IPS-11a (cell line): ENCODE results near the gene FKBP8.

Source experiments
- H3K4me3 ChIP-seq: one replicate; pipeline ENCODE4 v1.5.1; 2013; ENCODE audit warnings: low read depth, low read length, control low read depth

FKBP8 gene

DNA sequence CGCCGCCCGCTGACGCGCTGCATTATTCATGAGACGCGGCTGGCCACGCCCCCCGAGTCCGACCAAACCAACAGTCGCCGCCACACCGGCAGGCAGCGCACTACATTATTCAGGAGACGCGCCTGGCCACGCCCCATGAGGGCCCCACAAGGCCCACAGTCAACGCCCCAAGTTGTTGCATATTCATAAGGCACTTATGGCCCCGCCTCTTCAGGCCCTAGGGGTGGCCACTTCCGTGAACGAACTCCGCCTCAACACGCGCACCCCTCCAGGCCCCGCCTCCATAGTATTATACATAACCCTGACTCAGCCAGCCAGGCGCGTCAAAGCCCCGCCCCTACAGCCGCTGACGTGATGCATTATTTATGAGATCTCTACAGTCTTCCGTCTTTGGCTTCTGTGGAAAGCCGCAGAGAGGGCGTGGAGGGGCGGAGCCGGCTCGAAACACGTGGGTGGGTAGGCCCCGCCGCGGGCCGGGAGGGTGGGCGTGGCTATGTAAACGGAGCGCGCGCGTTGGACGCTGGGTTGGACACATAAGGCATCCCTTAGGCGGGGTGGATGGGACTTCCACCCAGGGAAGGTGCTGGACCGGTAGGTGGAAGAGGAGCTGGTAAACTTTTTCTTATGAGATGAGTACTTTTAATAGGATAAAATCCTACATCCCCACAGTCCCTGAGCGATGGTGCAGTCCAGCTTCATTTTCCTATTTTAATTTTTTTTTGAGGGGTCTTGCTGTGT, 21.1 kb downstream of the FKBP8 start:
- H3K4me3 ChIP-seq, result peak overlapping the region; percentile 95

DNA sequence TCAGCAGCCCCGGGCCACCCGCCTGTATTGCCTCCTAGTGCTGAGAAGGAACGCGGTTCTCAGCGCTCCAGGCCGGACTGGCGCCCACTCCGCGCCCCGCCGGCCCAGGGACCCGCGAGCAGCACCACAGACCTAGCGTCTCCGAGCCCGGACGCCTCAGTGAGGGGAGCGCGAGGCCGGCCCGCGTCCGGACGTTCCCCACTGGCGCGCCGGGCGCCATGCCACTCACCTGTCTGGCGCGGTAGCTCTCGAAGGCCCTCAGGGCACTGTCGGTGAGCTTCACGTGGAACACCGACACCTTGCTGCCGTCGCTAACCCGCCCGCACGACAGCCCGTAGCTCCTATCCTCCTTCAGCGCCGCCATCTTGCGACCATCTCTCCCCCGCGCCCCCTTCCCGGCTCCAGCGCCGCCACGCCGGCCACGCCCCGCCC, 21.7 kb downstream of the FKBP8 start, which contains the start of gene ELL:
Gene ELL (minus strand): TSS at position 379 of the 432 bp plus-strand sequence. CDS start 15 bp downstream, at position 364.
- peak within 1 kb of the TSS; percentile 95 for H3K4me3 ChIP-seq

DNA sequence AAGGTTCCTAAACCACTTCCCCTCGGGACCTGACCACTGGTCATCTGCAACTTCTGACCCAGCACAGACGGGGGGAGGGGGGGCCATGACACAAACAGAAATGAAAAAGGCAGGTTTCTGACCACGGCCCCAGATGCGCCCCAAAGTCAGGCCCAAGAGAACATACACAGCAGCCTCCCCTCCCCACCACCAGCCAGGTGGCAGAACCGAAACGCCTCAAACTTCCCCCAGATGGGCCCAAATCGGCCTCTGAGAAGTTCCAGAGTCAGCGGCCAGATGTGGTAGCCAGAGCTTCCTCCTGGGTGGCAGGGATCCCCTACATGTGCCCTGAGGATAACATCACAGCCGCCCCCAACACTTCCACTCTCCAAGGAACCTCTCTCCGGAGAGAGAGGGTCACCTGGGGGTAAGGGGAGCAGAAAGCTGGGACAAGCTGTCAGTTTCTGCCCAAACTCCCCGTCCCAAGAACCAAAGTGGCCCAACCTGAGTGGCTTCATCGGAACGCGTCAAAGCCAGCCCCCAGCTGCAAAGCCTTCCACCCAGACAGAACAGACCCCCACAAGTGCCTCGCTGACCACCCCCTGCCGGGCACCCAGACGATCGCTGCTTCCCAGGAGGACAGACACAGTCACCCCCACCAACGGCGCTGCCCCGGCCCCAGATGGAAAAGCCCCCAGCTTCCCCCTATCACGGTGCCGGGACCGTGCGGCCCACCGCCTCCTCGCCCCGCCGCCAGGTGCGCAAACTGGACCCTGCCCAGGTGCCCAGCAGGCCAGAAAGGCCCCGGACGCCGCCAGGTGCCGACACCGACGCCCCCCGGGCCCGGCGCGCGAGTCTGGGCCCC, 22.3 kb downstream of the FKBP8 start:
- H3K4me3 ChIP-seq, result peak overlapping the region; percentile 95

DNA sequence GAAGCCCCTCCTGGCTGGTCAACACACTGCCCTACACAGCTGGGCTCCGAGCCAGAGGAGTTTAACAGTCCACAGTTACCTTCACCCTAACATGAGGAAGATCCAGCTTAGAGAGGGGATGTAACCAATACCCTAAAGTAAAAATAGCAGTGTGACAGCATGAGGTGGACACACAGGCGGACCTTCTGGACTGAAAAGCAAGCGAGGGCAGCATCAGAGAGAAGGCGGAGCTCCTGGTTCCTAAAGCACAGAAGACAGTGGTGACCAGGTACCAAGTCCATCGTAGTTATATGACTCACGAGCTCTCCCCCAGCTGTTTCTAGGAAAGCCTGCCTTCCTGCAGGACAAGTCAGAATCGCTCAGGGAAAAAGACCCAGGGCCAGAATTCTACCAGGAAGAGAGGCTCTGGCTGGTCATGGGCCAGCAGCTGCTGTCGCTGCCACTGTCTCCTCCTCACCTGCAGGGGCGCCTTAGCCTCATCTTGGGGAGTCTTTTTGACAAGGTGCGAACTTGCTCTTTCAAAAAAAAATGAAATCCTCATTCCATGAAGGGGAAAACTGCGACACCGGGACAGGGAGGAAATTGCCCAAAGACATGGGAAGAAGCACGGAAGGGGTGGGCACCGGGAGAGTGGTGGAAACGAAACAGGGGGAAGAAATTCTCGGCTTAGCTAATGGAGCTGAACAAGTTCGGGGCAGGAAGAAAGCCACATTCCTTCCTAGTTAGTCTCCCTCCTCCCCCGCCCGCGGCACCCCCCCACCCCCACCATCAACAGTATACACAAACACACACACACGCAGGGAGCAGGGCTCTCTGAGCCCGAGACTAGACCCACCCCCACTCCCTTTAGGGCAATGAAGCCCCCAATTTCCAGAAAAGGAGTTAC, 23.2 kb downstream of the FKBP8 start:
- H3K4me3 ChIP-seq, result peak overlapping the region; percentile 95

DNA sequence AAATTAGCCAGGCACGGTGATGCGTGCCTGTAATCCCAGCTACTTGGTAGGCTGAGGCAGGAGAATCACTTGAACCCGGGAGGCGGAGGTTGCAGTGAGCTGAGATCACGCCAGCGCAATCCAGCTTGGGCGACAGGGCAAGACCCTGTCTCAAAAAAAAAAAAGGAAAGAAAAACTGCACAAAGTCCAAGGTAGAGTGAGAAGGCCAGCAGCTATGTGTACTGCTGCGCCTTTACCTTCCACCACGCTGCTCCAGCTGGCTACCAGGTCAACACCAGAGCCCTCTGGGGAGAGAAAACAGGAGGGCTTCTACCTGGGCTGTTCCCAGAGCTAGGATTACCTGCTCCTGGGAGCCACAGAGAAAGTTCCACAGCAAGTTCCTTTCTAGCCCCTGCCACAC, 24.7 kb downstream of the FKBP8 start:
- H3K4me3 ChIP-seq, result no peak overlapping the region

DNA sequence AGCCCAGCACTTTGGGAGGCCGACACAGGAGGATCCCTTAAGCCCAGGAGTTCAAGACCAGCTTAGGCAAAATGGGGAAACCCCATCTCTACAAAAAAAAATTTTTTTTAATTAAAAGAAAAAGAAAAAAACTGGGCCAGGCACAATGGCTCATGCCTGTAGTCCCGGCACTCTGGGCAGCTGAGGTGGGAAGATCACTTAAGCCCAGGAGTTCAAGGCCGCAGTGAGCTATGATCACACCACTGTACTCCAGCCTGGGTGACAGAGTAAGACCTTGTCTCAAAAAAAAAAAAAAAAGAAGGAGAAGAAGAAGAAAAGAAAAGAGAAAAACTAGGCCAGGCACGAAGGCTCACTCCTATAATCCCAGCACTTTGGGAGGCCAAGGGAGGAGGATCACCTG, 25.8 kb downstream of the FKBP8 start:
- no peak overlapping the region for H3K4me3 ChIP-seq

DNA sequence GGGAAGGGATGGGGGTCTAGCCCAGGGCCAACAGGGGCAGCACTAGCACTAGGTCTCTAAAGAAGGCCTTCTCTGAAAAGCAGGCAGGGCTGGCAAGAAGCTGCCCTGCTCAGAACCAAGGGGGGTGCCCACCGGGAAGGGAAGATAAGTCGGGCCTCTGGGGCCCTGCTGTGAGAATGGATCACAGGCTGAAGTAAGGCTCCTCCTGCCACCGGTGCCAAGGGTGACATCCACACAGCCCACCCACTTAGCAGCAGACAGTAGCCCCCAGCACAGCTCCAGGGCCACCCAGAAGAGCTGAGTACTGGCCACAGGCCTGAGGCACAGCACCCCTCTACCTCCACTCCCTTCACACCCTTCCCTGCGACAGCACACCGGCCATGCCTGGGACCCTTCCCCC, 27.4 kb downstream of the FKBP8 start:
- H3K4me3 ChIP-seq, result no peak overlapping the region

DNA sequence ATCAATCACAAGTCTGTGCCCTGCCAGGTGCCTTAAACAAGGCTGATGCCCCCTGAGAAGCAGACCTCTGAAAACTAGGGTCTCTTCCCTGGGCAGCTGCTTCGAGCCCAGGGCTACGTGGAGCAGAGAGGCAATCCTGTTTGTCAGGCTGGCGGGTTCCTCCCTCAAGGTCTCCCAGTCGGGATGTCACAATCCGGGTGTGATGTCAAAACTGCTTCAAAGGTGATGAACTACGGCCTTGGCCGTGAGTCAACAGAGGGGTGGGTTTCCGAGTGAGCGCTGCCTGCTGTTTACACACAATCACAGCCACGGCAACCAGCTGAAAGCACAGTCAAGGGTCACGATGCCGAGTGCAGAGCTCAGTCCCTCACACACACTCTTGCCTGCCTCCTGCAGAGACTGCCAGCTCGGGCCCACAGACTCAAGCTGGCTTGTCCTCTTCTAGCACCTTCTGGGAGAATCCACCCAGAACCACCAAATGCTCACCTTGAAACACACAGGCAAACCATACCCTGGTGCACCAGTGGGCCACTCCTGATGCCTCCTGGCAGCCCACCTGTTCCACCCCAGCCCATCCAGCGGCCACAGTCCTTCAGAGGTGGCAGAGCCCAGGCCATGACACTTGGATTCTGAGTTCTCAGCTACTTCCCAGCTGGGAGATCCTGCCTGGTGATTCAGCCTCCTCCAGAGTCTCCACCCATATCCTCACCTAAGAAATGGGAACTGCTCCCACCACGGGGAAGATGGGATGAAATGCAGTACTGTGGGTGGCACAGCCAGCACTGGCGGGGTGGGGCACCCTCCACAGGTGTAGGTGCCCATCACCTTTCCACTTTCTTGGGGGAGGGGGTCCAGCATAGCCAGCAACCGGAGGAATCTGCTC, 28.3 kb downstream of the FKBP8 start:
- H3K4me3 ChIP-seq, result no peak overlapping the region

DNA sequence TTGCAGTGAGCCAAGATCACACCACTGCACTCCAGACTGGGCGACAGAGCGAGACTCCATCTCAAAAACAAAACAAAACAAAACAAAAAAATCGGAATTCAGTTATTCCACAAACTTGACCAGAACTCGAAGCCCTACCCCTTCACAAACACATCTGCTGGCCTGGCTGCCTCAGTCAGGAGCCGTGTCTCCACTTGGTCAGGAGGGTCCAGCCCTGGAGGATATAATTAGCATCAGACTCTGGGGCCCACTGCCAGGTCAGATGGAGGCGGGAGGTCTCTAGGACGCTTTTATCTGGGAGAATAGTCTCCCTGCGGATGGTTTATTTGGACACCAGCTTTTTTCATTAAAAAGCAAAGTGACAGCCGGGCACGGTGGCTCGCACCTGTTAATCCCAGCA, 29.5 kb downstream of the FKBP8 start:
- H3K4me3 ChIP-seq, result no peak overlapping the region

DNA sequence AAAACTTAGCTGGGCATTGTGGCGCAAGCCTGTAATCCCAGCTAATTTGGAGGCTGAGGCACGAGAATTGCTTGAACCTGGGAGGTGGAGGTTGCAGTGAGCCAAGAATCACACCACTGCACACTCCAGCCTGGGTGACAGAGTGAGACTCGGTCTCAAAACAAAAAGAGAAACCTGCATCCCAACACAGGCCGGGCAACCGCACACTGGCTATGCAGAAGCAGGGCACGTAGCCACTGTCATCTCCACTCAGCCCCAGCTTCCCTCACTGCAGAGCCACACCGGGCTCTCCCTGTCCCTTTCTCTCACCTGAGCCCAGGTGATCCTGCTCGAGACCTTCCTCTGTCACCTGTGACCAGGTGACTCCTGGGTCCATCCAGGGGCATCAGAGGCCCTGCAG, 33.2 kb downstream of the FKBP8 start:
- H3K4me3 ChIP-seq, result no peak overlapping the region

DNA sequence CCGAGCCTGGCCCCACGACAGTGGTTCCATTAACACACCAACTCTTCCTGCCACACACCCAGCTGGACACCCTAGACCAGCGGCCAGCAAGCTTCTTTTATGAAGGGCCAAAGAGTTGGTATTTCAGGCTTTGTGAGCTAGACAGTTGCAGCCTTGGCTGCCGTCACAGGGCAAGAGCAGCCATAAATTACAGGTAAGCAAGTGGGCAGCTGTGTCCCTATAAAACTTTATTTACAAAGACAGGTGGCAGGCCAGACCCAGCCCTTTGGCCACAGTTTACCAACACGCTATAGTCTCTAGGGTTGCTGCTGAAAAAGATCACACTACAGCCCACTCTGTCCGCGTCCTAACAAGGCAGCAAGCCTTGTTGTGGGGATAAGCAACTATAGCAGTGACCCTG, 34.8 kb downstream of the FKBP8 start:
- H3K4me3 ChIP-seq, result no peak overlapping the region

DNA sequence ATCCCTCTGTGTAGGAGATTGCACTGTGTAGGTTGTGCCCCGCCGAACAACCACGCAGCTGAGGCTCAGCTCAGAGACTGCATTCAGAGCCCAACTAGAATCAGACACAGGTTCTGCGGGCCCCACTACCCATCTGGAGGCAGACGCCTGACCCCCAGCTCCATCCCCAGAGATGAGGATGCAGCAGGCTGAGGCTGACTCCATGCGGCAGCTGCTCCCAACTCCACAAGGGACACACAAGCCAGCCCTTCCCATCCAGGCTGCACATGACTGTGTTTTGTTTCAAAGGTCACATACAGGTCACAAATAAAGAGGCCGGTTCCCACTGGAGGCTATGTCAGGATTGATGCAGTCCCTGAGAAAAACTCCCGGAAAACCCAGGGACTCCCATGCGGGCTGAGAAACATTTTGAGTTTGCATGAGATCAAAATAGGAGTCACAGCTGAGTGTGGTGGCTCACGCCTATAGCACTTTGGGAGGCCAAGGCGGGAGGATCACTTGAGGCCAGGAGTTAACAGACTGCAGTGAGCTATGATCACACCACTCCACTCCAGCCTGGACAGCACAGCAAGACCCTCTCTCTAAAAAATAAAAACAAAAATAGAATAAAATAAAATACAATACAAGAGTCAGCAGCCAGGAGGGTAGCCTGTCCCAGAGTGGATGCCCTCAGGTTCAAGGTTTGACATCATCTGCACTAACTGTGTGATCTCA, 35.5 kb downstream of the FKBP8 start:
- no peak overlapping the region for H3K4me3 ChIP-seq

DNA sequence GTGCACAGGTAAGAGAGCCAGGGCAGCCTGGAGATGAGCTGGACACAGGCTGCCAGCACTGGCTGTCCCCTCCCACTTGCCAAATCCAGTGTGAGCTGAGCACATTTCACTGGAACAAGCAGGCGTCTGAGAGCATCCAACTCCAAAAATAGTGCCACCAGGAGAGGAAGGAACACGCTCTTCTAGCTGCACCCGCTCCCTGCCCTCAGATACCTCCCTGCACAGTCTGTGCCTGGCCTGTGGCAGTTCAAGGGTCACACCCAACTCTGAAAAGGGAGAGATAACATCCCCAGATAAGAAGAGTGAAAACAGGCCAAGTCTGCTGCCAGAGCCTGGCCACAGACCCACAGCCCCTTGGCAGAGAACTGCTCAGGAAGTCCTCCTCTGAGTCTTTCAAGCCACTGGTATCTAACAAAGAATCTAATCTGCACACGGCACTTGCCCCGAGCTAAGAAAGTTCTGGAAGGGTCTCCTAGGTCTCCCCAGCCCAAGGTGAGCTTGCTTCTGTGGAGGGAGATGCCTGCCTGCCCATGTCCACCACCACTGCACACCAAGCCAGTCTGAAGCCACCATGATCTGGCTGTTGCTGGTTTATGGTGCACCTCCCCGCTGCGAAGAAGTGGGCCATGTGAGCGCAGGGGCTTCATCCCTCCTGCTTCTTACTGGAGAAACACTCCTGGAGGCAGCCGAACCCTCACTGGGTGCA, 36.2 kb downstream of the FKBP8 start:
- no peak overlapping the region for H3K4me3 ChIP-seq

DNA sequence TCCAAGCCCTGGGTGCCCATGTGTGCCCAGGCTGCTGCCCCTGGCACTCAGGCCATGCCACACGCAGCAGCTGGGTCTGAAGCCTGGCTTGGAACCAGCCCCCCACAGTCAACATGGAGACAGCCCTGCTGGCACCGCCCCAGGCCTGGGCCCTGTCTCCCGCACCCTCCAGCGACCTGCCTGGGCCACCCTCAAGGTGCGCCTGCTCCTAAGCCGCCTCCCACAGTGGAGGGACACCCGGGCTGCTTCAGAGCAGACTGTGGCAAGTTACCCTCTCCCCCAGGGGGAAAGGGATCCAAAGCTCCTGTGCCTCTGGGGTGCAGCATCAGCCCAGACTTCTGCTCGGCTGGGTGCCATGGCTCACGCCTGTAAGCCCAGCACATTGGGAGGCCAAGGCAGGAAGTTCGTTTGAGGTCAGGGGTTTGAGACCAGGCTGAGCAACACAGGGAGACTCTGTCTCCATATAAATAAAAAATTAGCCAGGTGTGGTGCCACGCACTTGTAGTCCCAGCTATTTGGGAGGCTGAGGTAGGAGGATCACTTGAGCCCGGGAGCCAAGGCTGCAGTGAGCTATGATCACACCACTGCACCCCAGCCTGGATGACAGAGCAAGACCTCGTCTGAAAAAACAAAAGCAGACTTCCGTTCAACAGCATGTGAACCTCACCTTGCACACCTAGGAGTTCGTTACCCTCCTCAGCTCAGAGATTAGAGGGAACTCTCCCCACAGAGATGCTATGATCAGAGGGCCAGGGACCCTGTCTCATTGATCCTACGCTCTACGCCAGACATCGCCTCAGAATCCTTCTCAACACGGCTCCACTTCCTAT, 37.1 kb downstream of the FKBP8 start:
- H3K4me3 ChIP-seq, result no peak overlapping the region

DNA sequence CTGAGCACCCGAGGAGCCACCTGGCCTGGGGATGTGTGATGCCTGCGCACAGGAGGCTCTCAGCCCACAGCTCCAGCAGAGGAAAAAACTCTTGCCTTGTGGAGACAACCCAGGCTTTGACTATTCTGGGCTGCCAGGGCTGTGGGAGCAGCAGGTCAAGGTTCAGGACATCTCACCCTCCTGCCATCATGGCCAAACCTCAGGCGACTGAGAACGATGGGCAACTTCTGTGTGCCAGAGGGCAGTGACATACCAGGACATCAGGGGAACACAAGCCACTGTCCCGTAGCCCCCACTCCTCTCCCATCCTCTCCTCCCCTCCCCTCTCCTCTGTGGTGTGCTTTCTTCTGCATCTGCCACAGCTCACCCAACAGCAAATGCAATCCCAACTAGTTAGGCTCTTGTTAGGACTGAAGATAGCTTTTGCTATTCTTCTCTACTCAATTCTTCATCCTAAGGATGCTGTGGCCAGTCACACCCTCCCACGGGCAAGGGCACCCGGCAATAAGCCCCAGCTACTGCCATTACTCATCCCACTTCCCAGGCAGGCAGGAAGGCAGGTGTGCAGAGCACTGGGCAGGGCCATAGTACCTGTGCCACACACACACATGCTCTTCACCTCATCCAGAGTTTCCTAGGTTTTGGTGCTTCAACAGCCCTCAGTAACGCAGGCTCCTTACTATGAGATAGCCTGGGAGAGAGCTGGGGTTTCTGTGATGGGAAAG, 38.3 kb downstream of the FKBP8 start:
- H3K4me3 ChIP-seq, result no peak overlapping the region

DNA sequence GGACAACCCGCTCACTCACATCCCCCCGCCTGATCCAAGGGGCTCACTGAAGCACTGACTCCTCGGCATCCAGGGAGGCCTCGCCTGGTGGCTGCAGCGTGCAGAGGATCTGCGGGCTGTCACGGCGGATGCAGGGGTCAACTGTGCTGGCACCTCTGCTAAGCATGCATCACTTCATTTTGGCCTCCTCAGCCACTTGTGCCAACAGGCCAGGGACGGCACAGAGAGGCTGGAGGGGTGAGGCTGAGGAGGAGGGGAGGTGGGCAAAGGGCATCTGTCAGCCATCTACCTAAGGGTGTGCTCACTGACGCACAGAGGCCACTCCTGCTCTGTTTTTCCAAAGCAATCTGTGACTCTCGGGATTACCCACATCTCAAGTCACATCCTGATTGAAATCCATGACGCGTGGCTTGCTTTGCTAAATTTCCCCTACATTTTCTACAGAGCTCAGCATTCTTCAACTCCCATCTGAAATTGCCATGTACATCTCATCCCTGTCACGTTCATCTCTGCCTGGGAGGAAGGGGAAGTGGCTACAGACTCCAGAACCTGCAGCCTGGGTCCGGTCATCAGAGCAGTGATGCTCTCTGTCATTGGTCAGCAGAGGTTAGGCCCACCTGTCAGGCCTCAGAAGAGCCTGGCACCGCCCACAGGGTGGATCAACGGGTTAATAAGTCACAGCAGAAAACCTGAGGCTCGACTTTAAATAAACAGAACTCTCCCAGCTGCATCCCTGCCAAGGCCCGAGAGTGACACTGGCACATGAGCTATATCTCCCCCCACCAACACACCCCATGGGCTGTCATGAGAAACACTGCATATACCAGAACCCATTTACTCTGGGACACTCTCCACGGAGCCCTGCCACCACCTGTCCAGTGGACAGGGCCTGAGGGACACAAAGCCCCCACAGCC, 39.1 kb downstream of the FKBP8 start:
- no peak overlapping the region for H3K4me3 ChIP-seq
